HUES6 (cell line): ENCODE data around the gene STAT5A.
A peak's percentile ranks its signal among the peaks of the same experiment; 100 is the strongest.

ENCODE experiments used
- H3K27ac ChIP-seq: 2 replicates; pipeline ENCODE4 v1.7.0; 2013; ENCODE audit warnings: low read depth, mild to moderate bottlenecking, low read length, inconsistent platforms
- H3K27me3 ChIP-seq: 2 replicates; pipeline ENCODE4 v1.6.1; 2013; ENCODE audit warnings: low read length; ENCODE audit not compliant: control insufficient read depth, insufficient read depth
- H3K36me3 ChIP-seq: 2 replicates; pipeline ENCODE4 v1.6.1; 2013; ENCODE audit warnings: low read length; ENCODE audit not compliant: control insufficient read depth, insufficient read depth
- H3K4me1 ChIP-seq: 2 replicates; pipeline ENCODE4 v1.6.1; 2013; ENCODE audit warnings: low read length; ENCODE audit not compliant: control insufficient read depth, insufficient read depth
- H3K4me3 ChIP-seq: 2 replicates; pipeline ENCODE4 v1.5.1; 2013; ENCODE audit warnings: low read depth, low read length
- H3K9ac ChIP-seq: one replicate; pipeline ENCODE4 v1.6.1; 2013; ENCODE audit warnings: mild to moderate bottlenecking, low read length
- H3K9me3 ChIP-seq: 2 replicates; pipeline ENCODE4 v1.6.1; 2013; ENCODE audit warnings: low read depth, low read length; ENCODE audit not compliant: control insufficient read depth, insufficient read depth

STAT5A gene

DNA sequence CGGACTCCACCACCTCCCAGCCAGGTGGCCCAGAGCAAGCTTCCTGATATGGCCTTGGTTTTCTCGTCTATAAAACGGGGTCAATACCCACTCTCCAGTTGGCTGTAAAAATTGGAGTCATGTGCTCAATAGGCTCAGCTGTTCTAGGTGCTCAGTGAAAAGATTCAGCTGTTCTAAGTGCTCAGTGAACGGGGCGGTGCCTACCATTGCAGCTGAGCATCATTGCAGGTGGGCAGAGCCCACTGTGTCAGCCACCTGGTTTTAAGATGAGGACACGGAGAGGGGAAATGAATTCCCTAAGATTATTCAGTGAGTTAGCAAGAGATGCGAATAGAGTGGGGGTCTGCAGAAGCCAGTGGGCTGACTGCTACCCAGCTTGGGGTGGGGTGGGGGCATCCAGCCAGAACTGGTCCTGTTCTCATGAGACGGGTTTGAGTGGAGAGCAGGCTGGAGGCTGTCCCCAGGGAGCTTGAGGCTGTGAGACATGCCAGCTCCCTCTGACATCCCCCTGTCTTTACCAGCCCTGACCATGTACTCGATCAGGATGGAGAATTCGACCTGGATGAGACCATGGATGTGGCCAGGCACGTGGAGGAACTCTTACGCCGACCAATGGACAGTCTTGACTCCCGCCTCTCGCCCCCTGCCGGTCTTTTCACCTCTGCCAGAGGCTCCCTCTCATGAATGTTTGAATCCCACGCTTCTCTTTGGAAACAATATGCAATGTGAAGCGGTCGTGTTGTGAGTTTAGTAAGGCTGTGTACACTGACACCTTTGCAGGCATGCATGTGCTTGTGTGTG, 21.9 kb downstream of the STAT5A start:
- no peak overlapping the region for H3K9ac ChIP-seq
- H3K27ac ChIP-seq = no peak overlapping the region
- peaks cover 27% of the 10 kb centered on the region for H3K4me1 ChIP-seq

DNA sequence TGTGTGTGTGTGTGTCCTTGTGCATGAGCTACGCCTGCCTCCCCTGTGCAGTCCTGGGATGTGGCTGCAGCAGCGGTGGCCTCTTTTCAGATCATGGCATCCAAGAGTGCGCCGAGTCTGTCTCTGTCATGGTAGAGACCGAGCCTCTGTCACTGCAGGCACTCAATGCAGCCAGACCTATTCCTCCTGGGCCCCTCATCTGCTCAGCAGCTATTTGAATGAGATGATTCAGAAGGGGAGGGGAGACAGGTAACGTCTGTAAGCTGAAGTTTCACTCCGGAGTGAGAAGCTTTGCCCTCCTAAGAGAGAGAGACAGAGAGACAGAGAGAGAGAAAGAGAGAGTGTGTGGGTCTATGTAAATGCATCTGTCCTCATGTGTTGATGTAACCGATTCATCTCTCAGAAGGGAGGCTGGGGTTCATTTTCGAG, 22.5 kb downstream of the STAT5A start:
- peaks cover 27% of the 10 kb centered on the region for H3K4me1 ChIP-seq
- no peak overlapping the region for H3K9ac ChIP-seq
- no peak overlapping the region for H3K27ac ChIP-seq
- H3K9me3 ChIP-seq = no peaks in the 10 kb centered on the region
- peaks cover 32% of the 10 kb centered on the region for H3K36me3 ChIP-seq
- no peak overlapping the region for H3K4me3 ChIP-seq
- no peaks in the 10 kb centered on the region for H3K27me3 ChIP-seq

More for the DNA sequence above, 21.9 kb downstream of the STAT5A start:
- Histone ChIP-seq H3K27me3 (no peaks in the 10 kb centered on the region), H3K4me3 (no peak overlapping the region), H3K9me3 (no peaks in the 10 kb centered on the region), H3K36me3 (peaks cover 27% of the 10 kb centered on the region)

DNA sequence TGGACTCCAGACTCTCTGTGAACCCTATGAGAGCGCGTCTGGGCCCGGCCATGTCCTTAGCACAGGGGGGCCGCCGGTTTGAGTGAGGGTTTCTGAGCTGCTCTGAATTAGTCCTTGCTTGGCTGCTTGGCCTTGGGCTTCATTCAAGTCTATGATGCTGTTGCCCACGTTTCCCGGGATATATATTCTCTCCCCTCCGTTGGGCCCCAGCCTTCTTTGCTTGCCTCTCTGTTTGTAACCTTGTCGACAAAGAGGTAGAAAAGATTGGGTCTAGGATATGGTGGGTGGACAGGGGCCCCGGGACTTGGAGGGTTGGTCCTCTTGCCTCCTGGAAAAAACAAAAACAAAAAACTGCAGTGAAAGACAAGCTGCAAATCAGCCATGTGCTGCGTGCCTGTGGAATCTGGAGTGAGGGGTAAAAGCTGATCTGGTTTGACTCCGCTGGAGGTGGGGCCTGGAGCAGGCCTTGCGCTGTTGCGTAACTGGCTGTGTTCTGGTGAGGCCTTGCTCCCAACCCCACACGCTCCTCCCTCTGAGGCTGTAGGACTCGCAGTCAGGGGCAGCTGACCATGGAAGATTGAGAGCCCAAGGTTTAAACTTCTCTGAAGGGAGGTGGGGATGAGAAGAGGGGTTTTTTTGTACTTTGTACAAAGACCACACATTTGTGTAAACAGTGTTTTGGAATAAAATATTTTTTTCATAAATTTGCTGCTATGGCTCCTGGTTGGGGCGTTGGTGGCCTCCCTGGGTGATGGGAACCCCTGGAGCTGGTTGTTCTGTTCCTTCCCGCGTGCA, 23.1 kb downstream of the STAT5A start:
- Histone ChIP-seq H3K36me3 (peaks cover 36% of the 10 kb centered on the region), H3K9me3 (no peaks in the 10 kb centered on the region), H3K4me3 (no peak overlapping the region), H3K4me1 (peaks cover 27% of the 10 kb centered on the region), H3K27me3 (no peaks in the 10 kb centered on the region), H3K27ac (no peak overlapping the region), H3K9ac (no peak overlapping the region)

- no peaks in the 10 kb centered on the region for H3K9me3 ChIP-seq
- no peak overlapping the region; the same call in 1 of the 2 replicates for H3K4me3 ChIP-seq
- H3K27ac ChIP-seq = no peak overlapping the region
- no peaks in the 10 kb centered on the region for H3K27me3 ChIP-seq
- H3K9ac ChIP-seq = no peak overlapping the region
- peaks cover 41% of the 10 kb centered on the region for H3K36me3 ChIP-seq
- peaks cover 27% of the 10 kb centered on the region for H3K4me1 ChIP-seq
Measured at GRCh38 chr17:42312035-42312284, 23.7 kb downstream of the STAT5A start.

- Histone ChIP-seq H3K27me3 (no peaks in the 10 kb centered on the region), H3K4me1 (peaks cover 27% of the 10 kb centered on the region), H3K9me3 (no peaks in the 10 kb centered on the region), H3K27ac (no peak overlapping the region), H3K4me3 (peak overlapping the region; percentile 37; the same call in 1 of the 2 replicates), H3K36me3 (peaks cover 47% of the 10 kb centered on the region), H3K9ac (no peak overlapping the region)
Measured at GRCh38 chr17:42312285-42313130, 24.2 kb downstream of the STAT5A start.

- no peak overlapping the region for H3K9ac ChIP-seq
- no peaks in the 10 kb centered on the region for H3K27me3 ChIP-seq
- no peak overlapping the region for H3K27ac ChIP-seq
- no peaks in the 10 kb centered on the region for H3K9me3 ChIP-seq
- H3K36me3 ChIP-seq = peaks cover 53% of the 10 kb centered on the region
- peaks cover 27% of the 10 kb centered on the region for H3K4me1 ChIP-seq
- H3K4me3 ChIP-seq = no peak overlapping the region
Measured at GRCh38 chr17:42313389-42313772, 25.1 kb downstream of the STAT5A start.

DNA sequence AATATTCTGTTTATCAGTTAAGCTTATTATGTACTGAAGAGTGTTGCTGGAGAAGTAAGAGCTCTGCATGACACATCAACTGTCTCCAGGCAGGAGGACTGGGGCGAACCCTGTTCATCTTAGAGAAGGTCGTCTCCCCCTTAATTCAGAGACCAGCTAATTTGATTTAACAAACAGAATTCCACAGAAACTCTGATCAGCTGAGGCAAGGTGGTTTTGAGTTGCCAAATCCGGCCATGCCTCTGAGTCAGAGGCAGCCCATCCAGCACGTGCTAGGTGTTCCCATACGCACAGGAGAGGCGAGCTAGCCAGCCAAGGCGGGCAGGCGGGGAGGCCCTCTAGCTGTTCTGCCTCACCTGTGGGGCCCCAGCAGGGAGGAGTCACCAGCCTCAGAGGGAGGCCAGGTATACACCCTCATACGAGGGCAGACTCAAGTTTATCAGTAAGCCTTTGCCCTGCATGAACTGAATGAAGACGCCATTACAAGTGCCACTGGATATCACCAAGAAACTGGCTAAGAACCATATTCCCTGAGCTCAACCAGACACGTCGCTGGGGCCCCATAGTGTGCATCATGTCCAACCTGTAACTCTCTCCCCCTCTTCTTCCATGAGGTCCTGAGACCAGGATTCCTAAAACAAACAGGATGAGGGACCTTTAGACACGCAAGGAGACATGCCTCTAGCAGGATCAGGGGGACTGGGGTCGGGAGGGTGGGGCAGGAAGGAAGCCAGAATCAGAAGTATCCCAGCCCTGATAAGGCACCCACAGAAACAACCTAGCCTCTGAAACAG, 25.7 kb downstream of the STAT5A start:
- Histone ChIP-seq H3K27me3 (no peaks in the 10 kb centered on the region), H3K9ac (no peak overlapping the region), H3K4me3 (no peak overlapping the region), H3K9me3 (no peaks in the 10 kb centered on the region), H3K4me1 (peaks cover 27% of the 10 kb centered on the region), H3K36me3 (peaks cover 58% of the 10 kb centered on the region), H3K27ac (no peak overlapping the region)

- Histone ChIP-seq H3K27ac (no peak overlapping the region), H3K4me1 (peaks cover 34% of the 10 kb centered on the region), H3K27me3 (no peaks in the 10 kb centered on the region), H3K9ac (no peak overlapping the region), H3K9me3 (no peaks in the 10 kb centered on the region), H3K4me3 (no peak overlapping the region), H3K36me3 (peaks cover 63% of the 10 kb centered on the region)
Measured at GRCh38 chr17:42315402-42316156, 27.3 kb downstream of the STAT5A start.

DNA sequence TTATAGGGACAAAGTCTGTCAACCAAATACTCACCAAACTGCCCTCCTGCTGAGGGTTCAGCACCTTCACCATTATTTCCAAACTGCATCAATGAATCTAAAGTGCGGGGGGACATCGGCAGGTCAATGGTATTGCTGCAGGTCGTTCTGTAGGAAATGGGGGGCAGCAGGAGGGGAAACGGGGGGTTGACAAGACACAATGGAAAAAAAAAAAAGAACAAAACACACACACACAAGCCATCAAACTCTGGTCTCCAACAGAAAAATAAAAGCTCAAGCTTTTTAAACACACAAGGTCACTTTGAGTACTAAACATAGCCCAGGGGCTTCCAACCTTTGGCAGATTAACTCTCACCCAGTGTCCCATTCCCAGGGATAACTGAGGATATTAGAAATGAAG, 28.5 kb downstream of the STAT5A start:
- Histone ChIP-seq H3K9me3 (no peaks in the 10 kb centered on the region), H3K27ac (no peak overlapping the region), H3K4me3 (no peak overlapping the region), H3K9ac (no peak overlapping the region), H3K36me3 (peaks cover 64% of the 10 kb centered on the region), H3K4me1 (peaks cover 23% of the 10 kb centered on the region), H3K27me3 (no peaks in the 10 kb centered on the region)

GRCh38 chr17:42317266-42317845, 29.1 kb downstream of the STAT5A start:
- H3K9me3 ChIP-seq = no peaks in the 10 kb centered on the region
- H3K27ac ChIP-seq = no peak overlapping the region
- no peak overlapping the region for H3K4me3 ChIP-seq
- H3K4me1 ChIP-seq = peaks cover 19% of the 10 kb centered on the region
- H3K36me3 ChIP-seq = peaks cover 70% of the 10 kb centered on the region
- no peaks in the 10 kb centered on the region for H3K27me3 ChIP-seq
- no peak overlapping the region for H3K9ac ChIP-seq
